Activated CD8-positive, alpha-beta memory T cell treated with anti-CD3 and anti-CD28 coated beads for 4 hours (primary cell): ENCODE measurements around the gene POLDIP3.
"Not testable (repeated sequence)": the region's sequence is repeated elsewhere in the genome, so short reads cannot be mapped to it uniquely, and the experiment has no call there.

Experiments
- DNase-seq, 2 donors: peaks; one replicate each; pipeline ENCODE4 v3.0.0-alpha.2; 2020; ENCODE audit warnings: low read depth in 2 of 2

POLDIP3 gene

DNA sequence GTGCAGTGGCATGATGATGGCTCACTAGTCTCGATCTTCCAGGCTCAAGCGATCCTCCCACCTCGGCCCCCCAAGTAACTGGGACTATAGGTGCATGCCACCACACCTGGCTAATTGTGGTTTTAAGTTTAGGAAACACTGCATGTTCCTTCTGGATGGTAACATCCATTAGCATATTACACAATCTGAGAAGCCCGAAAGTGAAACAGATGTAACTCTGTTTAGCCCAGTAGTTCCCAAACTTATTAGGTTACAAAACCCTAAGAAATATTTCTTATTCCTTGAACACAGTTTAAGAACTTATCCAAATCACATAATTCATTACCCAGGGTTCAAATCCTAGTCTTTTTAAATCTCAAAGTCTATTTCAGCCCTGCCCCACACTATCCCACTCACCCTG, 28.3 kb downstream of the POLDIP3 start:
- DNase-seq: no peak

DNA sequence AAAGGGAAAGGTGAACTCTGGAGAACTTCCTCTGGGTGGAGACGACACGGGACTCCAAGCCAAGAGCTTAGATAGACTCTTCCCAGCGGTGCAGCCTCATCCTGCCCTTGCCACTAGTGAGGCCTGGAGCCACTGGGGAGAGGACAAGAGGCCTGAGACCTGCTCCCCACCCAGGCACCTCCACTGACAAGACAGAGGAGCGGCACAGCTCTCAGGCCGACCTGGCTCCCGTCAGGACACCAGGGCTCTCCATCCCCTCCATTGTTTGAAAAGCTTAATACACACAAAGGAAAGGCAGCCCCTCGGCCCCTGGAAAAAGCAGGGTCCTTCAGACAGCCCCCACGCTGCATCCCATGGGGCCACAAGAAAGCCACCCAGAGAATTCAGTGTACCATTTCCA, 29.6 kb downstream of the POLDIP3 start:
- no peak for DNase-seq

DNA sequence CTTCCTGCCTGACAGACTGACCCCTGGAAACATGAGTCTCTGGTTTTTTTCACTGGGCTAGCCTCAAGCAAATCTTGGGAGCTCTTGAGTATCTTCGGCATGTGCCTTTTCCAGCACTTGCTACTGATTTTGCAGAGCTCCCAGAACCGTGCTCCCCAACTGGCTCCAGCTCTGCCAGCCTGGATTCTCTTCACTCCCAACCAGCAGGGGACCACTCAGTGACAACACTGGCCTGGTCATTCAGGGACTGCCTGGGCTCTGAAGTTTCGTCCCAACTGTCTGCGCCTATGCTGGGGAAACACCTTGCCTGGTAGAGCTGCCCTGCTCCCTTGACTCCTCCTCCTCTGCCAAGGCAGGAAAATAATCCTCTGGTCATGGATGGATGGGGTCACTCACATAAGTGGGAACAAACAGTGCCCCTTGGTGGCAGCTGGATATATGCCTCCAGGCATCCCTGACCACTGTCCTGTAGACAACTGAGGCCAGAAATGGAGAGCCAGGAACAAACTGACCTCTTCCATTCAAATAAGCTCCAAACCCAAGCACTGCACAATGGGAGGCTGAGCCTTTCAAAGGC, 30.2 kb downstream of the POLDIP3 start:
- no peak for DNase-seq

DNA sequence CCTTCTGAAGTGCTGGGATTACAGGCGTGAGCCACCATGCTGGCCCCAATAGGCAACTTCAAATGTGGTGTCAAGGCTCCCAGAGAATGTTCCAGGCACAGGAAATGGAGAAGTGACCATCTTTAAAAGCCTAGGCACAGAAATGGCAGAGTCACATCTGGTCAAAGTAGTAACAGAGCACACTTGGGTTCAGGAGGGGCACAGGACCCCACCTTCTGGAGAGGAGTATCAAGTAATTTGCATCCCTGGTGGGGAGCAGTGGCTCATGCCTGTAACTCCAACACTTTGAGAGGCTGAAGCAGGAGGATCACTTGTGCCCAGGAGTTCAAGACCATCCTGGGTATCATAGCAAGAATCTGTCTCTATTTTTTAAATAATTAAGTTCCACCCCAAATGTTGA, 31.7 kb downstream of the POLDIP3 start:
- no peak for DNase-seq

DNA sequence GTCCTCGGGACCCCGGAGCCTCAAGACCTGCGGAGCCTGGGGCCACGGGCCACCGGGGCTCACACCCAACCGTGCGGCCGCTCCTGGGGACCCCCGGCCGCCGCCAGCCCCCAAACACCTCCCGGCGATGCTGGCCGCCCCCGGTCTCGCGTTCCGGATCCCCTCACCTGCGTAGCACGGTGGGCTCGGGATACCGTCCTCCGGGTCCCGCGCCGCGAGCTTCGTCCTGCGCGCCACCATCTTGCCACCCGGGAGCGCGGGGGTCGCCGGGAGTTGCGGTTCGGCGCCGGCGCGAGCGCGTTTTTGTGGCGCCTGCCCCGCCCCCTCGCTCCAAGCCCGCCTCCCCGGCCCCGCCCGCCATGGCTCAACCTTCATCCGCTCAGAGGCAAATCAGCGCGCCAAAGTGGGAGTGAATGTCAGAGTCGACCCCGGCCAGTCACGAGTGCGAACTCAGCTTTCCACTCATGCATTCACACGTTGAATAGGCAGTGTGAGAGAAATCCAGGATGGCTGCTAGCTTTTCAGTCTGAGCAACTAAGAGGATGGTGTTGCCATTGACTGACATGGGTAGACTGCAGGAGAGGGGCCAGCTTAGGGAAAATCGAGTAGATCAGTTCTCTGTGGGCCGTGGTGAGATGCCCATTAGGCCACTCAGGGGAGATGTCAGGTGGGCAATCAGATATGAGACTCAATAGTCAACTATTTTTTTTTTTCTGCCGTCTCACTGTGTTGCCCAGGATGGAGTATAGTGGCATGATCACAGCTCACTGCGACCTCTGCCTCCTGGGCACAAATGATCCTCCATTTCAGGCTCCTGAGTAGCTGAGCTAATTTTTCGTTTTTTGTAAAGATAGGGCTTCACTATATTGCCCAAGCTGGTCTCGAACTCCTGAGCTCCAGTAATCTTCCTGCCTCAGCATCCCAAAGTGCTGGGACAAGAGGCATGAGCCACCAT, 32.6 kb downstream of the POLDIP3 start:
- peak; percentile 68 to 69 for DNase-seq

DNA sequence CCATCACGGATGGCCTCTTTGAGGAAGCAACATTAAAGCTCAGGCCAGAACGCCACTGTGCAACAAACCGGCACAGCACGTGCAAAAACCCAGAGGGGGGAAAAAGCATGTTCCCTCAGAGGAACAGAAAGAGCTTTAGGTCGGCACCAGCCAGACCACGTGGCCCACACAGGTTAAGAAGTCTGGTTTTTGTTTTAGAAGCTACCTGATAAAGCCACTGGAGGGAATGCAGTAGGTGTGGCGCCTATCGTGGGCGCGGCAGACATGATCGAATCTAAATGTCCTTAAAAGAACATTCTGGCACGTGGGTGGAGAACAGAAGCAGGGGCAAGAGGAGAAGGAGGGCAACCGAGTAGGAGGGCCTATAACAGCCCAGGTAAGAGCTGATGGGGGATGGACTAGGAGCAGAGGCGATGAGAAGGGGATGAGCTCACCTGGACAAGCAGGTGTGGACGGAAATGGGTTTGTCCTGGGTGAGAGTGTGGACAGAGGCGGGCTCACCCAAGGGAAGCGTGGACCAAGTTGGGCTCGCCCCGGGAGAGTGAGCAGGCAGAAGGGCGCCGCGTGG, 33.4 kb downstream of the POLDIP3 start:
- DNase-seq: not testable (repeated sequence)

DNA sequence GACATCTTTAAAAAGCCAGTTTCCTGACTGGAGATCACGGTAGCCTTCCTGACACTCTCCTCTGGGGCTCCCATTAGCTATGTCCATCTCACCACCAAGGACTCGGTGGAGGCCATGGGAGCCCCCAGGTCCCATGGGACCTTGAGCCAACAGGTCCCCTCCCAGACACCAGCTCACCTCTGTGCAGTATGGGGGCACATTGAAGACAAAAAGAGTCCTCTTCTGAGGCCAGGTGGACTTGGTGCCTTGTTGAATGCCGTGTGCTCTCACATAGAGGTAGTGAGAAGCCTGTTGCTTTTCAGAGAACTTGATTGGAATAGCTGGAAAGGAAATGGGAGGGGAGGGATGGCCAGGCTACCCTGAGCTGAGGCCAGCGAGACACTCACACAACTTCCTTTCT, 34.6 kb downstream of the POLDIP3 start:
- DNase-seq: not testable (repeated sequence)

DNA sequence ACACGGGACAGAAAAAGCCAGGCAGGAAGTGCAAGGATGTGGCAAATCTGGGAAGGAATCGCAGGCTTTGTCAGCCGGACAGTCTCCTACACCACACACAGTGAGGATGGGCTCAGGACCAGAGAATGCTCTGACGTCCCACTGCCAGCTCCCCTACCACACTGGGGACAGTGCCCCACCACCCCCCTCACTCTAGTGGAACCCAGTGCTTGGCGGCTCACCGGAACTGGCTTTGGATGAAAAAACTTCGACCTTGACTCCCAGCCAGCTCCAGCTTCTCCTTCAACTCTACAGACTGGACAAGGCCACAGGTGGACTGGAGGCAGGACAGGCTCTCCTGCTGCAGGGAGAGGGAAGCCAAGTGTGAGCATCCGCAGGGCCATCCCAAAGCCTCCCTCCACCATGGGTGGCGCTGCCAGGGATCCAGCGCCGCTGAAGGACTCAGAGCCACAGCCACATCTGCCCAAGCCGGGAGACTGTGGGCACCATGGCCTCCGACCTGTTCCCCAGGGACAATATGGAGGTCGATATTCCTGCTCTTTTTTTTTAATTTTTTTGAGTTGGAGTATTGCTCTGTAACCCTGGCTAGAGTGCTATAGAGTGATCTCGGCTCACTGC, 37.0 kb downstream of the POLDIP3 start:
- no peak for DNase-seq

DNA sequence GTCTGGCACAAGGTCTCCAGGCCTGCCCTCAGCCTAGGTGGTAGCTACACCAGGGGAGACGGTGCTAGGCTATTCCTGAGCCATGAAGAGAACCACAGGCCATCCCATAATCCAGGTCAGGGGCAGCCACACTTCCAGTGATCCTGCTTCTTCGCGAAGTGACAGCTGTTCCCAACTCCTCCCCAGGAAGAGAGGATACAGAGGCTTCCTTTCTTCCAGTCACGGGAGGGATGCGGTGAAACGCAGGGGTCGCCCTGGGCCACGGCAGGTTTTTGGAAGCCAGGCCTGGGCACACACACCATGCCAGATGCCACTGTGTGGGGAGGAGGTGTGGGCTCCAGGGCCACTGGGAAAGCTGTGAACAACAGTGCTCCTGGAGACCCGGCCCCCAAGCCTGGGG, 37.5 kb downstream of the POLDIP3 start:
- DNase-seq: not testable (repeated sequence)

DNA sequence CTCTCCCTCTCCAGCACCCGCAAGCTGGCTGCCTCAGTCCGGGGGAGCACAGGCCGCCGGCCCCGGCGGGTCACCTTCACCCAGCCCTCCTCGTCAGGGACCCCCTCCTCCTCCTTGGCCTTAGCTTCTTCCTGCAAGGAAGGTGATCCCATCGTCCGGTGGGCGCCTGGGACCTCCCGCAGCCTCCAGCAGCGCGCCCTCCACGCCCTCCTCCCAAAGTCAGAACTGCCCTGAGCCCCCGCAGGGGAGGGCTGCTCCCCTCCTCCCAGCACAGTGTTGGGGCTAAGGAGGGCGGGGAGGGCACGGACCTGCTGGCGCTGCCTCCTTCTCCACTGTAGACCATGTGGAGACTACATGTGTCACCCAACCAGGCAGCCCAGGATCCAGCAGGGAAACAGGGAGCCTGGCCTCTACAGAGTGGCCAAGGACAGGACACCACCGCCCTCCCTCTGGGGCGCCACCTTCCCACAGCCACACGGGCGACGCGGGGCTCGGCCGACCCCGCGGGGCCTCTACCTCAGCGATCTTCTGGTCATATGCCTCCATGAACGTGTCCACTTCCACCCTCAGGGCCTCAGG, 38.6 kb downstream of the POLDIP3 start:
- DNase-seq: not testable (repeated sequence)

DNA sequence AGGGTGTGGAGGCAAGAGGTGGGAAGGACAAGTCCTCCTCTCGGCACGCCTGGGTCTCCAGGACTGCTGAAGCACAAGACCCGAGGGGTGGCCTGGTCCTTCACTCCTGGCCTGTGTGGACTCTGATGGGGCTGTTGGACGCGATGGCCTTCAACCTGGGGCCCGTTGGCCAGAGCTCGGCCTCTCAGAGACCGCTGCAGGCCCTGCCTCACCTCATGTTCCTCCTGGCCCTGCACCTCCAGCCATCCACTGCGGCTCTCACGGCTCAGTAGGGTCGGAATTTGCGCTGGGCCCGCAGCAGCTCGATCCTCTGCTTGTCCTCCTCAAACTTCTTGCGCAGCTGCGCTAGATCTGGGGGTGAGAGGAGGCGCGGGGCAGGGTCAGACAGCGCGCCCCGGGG, 40.2 kb downstream of the POLDIP3 start:
- DNase-seq: not testable (repeated sequence)

DNA sequence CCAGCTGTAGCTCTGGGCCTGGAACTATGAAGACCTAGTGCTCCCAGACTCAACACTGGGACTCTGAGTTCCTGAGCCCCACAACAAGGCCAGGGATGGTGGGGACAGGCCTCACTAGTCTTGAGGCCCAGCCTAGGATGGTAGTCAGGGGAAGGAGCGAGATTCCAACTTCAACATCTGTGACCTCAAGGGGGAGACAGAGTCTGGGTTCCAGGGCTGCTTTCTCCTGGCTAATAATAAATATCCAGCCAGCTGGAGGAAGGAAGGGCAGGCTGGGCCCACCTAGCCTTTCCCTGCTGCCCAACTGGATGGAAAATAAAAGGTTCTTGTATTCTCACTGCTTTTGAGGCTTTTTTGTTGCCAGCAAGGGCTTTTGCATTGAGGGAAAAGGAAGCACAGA, 40.6 kb downstream of the POLDIP3 start:
- not testable (repeated sequence) for DNase-seq

DNA sequence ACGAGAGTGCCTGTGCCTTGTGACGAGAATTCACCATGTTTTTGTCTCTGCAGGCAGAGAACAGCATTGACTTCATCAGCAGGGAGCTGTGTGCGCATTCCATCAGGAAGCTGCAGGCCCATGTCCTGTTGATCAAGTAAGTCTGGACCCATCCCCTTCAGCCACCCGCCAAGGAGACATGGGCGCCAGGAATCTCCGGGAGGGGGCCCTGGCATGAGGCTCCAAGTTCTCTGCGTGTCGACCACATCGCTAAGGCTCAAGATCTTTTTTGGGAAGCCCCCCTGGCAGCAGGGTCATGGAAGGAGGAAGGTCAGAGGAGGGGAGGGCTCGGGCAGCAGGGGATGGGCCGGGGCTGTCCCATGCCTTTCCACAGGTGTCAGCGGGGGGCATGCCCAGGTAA, 43.6 kb downstream of the POLDIP3 start:
- not testable (repeated sequence) for DNase-seq

DNA sequence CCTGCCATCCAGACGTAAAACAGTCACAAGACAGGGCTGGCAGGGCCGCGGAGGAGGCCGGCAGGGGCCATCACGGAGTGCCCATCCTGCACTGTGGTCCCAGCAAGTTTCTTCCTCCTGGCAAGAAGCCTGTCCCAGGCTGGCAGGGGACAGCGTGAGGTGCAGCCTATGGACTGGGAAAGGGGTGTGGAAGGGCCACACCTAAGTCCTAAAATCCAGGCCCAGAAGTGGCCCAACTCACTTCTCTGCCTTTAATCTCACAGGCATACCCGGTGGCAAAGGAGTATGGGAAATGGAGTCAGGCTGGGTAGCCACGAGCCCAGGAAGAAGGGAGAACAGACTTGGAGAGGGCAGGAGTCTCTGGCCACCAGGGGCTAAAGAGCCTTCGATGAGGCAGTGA, 44.1 kb downstream of the POLDIP3 start:
- DNase-seq: not testable (repeated sequence)

DNA sequence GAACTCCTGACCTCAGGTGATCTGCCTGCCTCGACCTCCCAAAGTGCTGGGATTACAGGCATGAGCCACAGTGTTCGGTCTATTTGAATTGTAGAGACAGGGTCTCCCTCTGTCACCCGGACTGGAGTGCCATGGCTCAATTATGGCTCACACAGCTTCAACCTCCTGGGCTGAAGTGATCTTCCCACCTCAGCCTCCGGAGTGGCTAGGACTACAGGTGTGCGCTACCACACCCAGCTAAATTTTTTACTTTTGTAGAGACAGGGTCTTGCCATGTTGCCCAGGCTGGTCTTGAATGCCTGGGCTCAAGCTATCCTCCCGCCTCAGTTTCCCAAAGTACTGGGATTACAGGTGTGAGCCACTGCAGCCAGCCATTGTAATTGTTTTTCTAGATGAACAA, 46.7 kb downstream of the POLDIP3 start:
- DNase-seq: not testable (repeated sequence)

DNA sequence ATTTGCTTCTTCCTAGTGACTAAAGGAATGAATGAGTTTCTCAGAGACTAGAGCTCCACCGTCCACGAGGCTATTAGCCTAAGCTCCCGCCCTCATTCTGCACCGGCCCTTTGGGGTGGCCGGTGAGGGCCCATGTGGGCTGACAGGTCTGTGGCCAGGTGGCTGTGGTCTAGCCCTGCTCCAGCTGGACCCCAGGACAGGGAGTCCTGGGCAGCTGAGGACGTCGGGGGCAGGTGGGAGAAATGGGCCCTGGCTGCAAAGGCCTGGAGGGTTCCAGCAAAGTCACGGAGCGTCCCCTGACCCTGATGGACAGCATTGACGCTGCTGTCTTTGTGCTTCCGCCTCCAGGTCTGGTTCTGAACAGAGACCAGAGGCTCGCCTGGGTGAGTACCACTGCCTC, 48.7 kb downstream of the POLDIP3 start:
- no peak for DNase-seq

DNA sequence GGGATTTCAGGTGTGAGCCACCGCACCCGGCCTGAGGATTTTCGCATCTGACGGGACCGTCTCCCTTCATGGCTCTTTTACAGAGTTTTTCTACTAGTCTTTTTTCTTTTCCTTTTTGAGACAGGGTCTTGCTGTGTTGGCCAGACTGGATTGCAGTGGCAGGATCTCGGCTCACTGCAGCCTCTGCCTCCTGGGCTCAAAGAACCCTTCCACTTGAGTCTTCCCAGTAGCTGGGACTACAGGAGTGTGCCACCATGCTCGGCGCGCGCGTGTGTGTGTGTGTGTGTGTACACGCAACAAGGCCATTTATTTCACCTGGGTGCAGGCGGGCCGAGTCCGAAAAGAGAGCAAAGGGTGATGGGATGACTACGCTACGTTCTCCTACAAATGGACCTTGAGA, 50.0 kb downstream of the POLDIP3 start:
- no peak for DNase-seq

DNA sequence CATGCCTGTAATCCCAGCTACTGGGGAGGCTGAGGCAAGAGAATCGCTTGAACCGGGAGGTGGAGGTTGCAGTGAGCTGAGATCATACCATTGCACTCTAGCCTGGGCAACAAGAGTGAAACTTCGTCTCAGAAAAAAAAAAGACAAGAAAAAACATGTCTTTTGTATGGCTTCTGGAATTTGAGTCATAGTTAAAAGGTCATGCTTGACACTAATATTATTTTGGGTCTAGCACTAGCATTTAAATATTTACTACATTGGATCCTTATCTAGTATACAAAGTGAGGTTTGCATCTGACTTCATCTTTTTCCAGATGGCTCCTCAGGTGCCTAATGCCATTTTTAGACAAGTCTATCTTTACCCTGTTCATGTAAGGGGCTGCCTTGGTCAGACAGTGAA, 50.7 kb downstream of the POLDIP3 start:
- not testable (repeated sequence) for DNase-seq

DNA sequence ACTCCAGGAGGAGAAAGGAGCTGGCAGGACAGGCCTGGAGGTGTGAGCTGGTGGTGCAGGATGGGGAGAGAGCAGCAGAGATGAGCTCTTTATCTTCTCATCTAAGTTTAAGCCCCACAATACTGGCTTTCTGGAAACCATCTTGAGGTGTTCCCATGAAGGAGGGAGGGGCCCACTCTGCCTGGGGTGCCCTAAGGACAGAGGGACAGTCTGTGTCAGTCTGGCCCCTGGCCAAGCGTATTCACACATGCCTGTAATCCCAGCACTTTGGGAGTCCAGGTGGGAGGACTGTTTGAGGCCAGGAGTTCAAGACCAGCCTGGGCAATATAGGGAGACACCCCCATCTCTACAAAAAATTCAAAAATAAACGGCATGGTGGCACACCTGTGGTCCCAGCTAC, 52.0 kb downstream of the POLDIP3 start:
- DNase-seq: no peak

DNA sequence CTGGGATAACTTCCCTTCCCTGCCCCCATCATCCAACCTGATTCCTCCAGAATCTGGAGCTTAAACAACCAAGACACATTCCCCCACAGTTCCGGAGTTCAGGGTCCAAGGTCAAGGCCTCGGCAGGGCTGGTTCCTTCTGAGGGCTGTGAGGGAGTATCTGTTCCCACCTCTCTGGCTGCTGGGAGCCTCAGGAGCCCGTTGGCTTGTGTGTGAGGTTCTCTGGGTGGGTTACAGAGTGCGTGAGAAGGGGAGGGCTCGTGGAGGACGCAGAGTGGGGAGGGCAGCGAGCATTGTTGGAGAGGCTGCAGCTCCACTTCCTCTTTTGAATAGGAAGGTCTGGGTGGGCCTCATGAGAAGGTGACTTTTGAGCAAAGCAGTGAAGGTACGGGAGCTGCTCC, 52.4 kb downstream of the POLDIP3 start:
- DNase-seq: no peak

DNA sequence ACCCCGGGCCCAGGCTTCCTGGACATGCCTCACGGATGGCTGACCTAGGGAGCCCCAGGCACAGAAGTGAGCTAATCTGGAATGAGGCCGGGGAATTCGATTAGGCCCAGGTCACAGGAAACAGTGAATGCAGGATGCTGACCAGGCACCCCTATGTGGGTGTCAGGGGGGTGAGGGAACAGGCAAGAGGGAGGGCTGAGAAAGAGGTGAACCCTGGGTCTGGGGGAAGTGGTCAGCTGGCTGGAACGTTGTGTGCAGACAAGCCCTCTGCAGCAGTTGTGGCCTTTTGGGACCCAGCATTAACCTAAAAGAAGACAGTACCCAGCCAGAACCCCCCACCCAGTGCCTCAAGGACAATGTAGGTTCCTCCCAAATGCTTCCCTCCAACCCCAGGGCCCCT, 52.8 kb downstream of the POLDIP3 start:
- DNase-seq: no peak

DNA sequence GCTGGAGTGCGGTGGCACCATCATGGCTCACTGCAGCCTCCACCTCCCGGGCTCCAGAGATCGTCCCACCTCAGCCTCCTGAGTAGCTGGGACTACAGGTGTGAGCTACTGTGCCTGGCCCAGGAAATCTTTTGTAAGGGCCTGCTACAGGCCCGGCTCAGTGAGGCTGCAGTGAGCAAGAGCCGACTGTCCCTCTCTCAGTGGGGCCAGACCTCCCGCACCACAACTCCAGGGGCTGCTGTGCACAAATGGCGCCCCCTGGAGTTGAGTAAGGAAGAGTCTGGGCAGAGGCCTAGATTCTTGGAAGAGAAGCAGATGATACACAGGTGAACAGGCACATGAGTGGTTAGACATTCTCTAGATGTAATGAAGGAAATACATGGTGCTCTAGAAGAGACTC, 53.9 kb downstream of the POLDIP3 start:
- DNase-seq: no peak
